Panc1 (cell line): ENCODE data around the gene SLC27A1. TPM values are rescaled to one million over a fixed set of nuclear protein-coding genes. Genes with fewer than 3 reads are reported as not detected.

Experiments used
- ATAC-seq: fragments of 200-7000 bp; cut with Tn5 transposase; 2 replicates; pipeline ENCODE4 v1.9.1; 2020; ENCODE audit warnings: mild to moderate bottlenecking, moderate library complexity
- BruUV-seq: library from RNA; stranded (reverse); fragments of 400-500 nt; replicated peaks from 2 replicates; lab custom pipeline; 2021; lab: Mats Ljungman, UMichigan
- CTCF ChIA-PET: fragments of 300-600 bp; sonication (Branson Sonifier 250); formaldehyde crosslinking; loops from one replicate; lab custom pipeline; 2022; ENCODE audit warnings: antibody characterized with exemption; lab: Charles Lee
- POLR2A ChIA-PET: fragments of 300-600 bp; sonication (Branson Sonifier 250); formaldehyde crosslinking; loops from one replicate; lab custom pipeline; 2022; ENCODE audit warnings: antibody characterized with exemption; lab: Charles Lee
- DNase-seq: peaks from one replicate; pipeline ENCODE4 v3.0.0-alpha.2; 2010; ENCODE audit warnings: low read depth, low spot score
- H3K27ac ChIP-seq: 2 replicates; pipeline ENCODE4 v1.5.1; 2011; ENCODE audit warnings: mild to moderate bottlenecking, low read length, inconsistent platforms
- H3K27me3 ChIP-seq: fragments of 200-500 bp; sonication (Bioruptor generic); 2 replicates; pipeline ENCODE4 v1.6.0; 2014; ENCODE audit warnings: low read length, inconsistent platforms; ENCODE audit not compliant: control insufficient read depth, insufficient read depth
- H3K36me3 ChIP-seq: fragments of 200-500 bp; sonication (Bioruptor generic); 2 replicates; pipeline ENCODE4 v1.5.1; 2014; ENCODE audit warnings: inconsistent platforms, mild to moderate bottlenecking, low read length, moderate library complexity; ENCODE audit not compliant: control insufficient read depth, insufficient read depth
- H3K4me1 ChIP-seq: 2 replicates; pipeline ENCODE4 v1.5.1; 2011; ENCODE audit warnings: inconsistent platforms, mild to moderate bottlenecking, low read length, moderate library complexity; ENCODE audit not compliant: control insufficient read depth, insufficient read depth
- H3K4me3 ChIP-seq, 2 experiments: 2 replicates each; pipeline ENCODE4 v1.5.1; 2011 to 2012; ENCODE audit warnings: low read depth in 2 of 2, low read length in 2 of 2, mild to moderate bottlenecking in 2 of 2, inconsistent platforms in 1 of 2, moderate library complexity in 1 of 2
- H3K9me3 ChIP-seq: fragments of 200-500 bp; sonication (Bioruptor generic); 2 replicates; pipeline ENCODE4 v1.5.1; 2014; ENCODE audit warnings: low read depth, mild to moderate bottlenecking, inconsistent platforms, low read length, moderate library complexity; ENCODE audit not compliant: control insufficient read depth, insufficient read depth
- POLR2AphosphoS5 ChIP-seq: IDR thresholded peaks from 2 replicates; pipeline ENCODE4 v1.6.1; 2012; ENCODE audit warnings: mild to moderate bottlenecking, low read depth, low read length, moderate library complexity
- REST ChIP-seq, 2 experiments: IDR thresholded peaks; 2 replicates each; pipeline ENCODE4 v1.6.1; 2011 to 2012; ENCODE audit warnings: low read depth in 2 of 2, control low read depth in 1 of 2, low read length in 1 of 2, mild to moderate bottlenecking in 1 of 2, moderate library complexity in 1 of 2; ENCODE audit not compliant: insufficient read depth in 1 of 2
- SIN3A ChIP-seq: IDR thresholded peaks from 2 replicates; pipeline ENCODE4 v1.6.1; 2012; ENCODE audit warnings: low read depth, mild to moderate bottlenecking, low read length, moderate library complexity, borderline replicate concordance; ENCODE audit not compliant: insufficient read depth
- TCF7L2 ChIP-seq: IDR thresholded peaks from 2 replicates; pipeline ENCODE4 v1.6.1; 2011; ENCODE audit warnings: mild to moderate bottlenecking, low read depth, low read length, inconsistent platforms
- in situ Hi-C: cut with HindIII; loops from 2 replicates; pipeline ENCODE4 v1.10.0; 2016; ENCODE audit warnings: low sequenced_read_pairs, low pct_unique_long_range_greater_than_20kb
- intact Hi-C: fragments of 100-400 bp; cut with micrococcal nuclease; formaldehyde crosslinking; loops from one replicate; pipeline ENCODE4 v1.10.0; 2022; ENCODE audit not compliant: unreplicated experiment
- total RNA-seq: library from RNA; stranded (reverse); gene quantifications from one replicate; pipeline ENCODE4 v1.2.1, GENCODE V29; 2021; ENCODE audit not compliant: unreplicated experiment
- TF ChIP-seq, protein P1 (sequence below): fragments of 450-650 bp; IDR thresholded peaks from 2 replicates; pipeline ENCODE4 v1.5.1; 2017; ENCODE audit warnings: mild to moderate bottlenecking

Gene SLC27A1
- total RNA-seq, 1 experiment from 2014 or later, result 5.4 TPM

DNA sequence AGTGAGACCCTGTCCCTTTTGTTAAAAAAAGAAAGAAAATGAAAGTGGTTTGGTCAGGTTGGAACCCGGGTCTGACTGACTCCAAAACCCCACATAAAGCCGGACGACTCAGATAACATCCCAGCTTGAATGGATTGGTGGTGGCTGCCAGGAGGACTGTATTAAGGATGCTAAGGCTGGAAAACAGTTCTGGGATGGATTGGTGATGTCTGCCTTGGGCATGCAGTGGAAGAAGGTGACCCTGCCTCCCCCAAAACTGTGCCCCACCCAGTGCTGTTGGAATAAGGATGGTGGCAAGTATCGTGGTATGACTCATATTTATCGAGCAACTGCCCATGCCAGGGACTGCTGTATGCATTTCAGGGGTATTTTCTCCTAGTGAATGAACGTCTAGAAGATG lies 66.6 kb downstream of the SLC27A1 start:
- no TSS peak for BruUV-seq
- TF ChIP-seq REST (IDR thresholded peaks at IDR 0.05; ENCODE audit: insufficient read depth in 1 of 2, low read depth in 2 of 2, low read length in 1 of 2) (no peak), TCF7L2 (no peak), SIN3A (no peak), POLR2AphosphoS5 (no peak)
- TF ChIP-seq, protein P1, sequence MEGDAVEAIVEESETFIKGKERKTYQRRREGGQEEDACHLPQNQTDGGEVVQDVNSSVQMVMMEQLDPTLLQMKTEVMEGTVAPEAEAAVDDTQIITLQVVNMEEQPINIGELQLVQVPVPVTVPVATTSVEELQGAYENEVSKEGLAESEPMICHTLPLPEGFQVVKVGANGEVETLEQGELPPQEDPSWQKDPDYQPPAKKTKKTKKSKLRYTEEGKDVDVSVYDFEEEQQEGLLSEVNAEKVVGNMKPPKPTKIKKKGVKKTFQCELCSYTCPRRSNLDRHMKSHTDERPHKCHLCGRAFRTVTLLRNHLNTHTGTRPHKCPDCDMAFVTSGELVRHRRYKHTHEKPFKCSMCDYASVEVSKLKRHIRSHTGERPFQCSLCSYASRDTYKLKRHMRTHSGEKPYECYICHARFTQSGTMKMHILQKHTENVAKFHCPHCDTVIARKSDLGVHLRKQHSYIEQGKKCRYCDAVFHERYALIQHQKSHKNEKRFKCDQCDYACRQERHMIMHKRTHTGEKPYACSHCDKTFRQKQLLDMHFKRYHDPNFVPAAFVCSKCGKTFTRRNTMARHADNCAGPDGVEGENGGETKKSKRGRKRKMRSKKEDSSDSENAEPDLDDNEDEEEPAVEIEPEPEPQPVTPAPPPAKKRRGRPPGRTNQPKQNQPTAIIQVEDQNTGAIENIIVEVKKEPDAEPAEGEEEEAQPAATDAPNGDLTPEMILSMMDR, result no peak
- no peak for ATAC-seq
- in situ Hi-C loops, result no loop called here
- Histone ChIP-seq H3K4me3 (no peak overlapping the region), H3K36me3 (no peaks in the 10 kb centered on the region), H3K27ac (no peak overlapping the region), H3K9me3 (no peaks in the 10 kb centered on the region), H3K4me1 (no peaks in the 10 kb centered on the region), H3K27me3 (no peaks in the 10 kb centered on the region)
- DNase-seq, result no peak
- POLR2A ChIA-PET, result no interaction called here
- CTCF ChIA-PET, result no interaction called here
- intact Hi-C loops, result no loop called here

- ChIA-PET CTCF (no interaction called here), POLR2A (no interaction called here)
- Histone ChIP-seq H3K4me1 (no peaks in the 10 kb centered on the region), H3K36me3 (no peaks in the 10 kb centered on the region), H3K27ac (no peak overlapping the region), H3K4me3 (peak overlapping the region; percentile 47 to 59), H3K9me3 (no peaks in the 10 kb centered on the region), H3K27me3 (no peaks in the 10 kb centered on the region)
- in situ Hi-C loops (no loop called here), intact Hi-C loops (no loop called here)
- TF ChIP-seq TCF7L2 (no peak), REST (IDR thresholded peaks at IDR 0.05; ENCODE audit: insufficient read depth in 1 of 2, low read depth in 2 of 2, low read length in 1 of 2) (no peak), SIN3A (no peak), POLR2AphosphoS5 (no peak)
- TF ChIP-seq, protein P1, result no peak
- no TSS peak for BruUV-seq
- ATAC-seq (peak; percentile 54), DNase-seq (no peak)
Measured at GRCh38 chr19:17538684-17539237, 68.4 kb downstream of the SLC27A1 start.
